Left ventricle myocardium inferior (tissue), 1 donor: ENCODE data around the gene DCDC2. TPM values are rescaled to one million over a fixed set of nuclear protein-coding genes. Genes with fewer than 3 reads are reported as not detected.

Experiments used
- DNase-seq: peaks from one replicate; pipeline ENCODE4 v3.0.0-alpha.2; 2020
- H3K27ac ChIP-seq: fragments of 200-600 bp; replicated peaks from 2 replicates; pipeline ENCODE4 v1.8.0; 2021
- H3K27me3 ChIP-seq: fragments of 200-600 bp; 2 replicates; pipeline ENCODE4 v1.8.0; 2021; ENCODE audit warnings: low read depth
- H3K36me3 ChIP-seq: fragments of 200-600 bp; 2 replicates; pipeline ENCODE4 v1.8.0; 2021
- H3K4me1 ChIP-seq: fragments of 200-600 bp; 2 replicates; pipeline ENCODE4 v1.8.0; 2021
- H3K4me3 ChIP-seq: fragments of 200-600 bp; 2 replicates; pipeline ENCODE4 v1.8.0; 2021; ENCODE audit warnings: mild to moderate bottlenecking, moderate library complexity
- H3K9me3 ChIP-seq: fragments of 200-600 bp; replicated peaks from 2 replicates; pipeline ENCODE4 v1.8.0; 2021
- CTCF ChIP-seq: fragments of 200-600 bp; IDR thresholded peaks from 2 replicates; pipeline ENCODE4 v1.8.0; 2021; ENCODE audit warnings: antibody characterized with exemption, mild to moderate bottlenecking, borderline replicate concordance
- intact Hi-C: fragments of 100-400 bp; cut with micrococcal nuclease; formaldehyde crosslinking; loops from one replicate; pipeline ENCODE4 v1.11.0; 2022
- total RNA-seq: library from RNA; stranded (reverse); fragmentation: NEBNext Ultra II Directional; extraction: Animal tissue kit (Norgen Biotek cat#: 25700); gene quantifications from one replicate; pipeline ENCODE4 v1.2.1, GENCODE V29; 2021
- donor health status: DM: no; HTN: yes; CAD: no; lungs with severe emphysema.

Gene DCDC2
- total RNA-seq, 1 donor from 2014 or later = not detected

GRCh38 chr6:24139639-24140038 lies 218.2 kb downstream of the DCDC2 start:
- Histone ChIP-seq H3K27ac (no peak overlapping the region), H3K27me3 (peaks cover 16% of the 10 kb centered on the region), H3K4me3 (no peak overlapping the region), H3K36me3 (no peaks in the 10 kb centered on the region), H3K4me1 (no peaks in the 10 kb centered on the region), H3K9me3 (peaks cover 3% of the 10 kb centered on the region)
- no peak for TF ChIP-seq CTCF
- intact Hi-C loops = no loop called here
- DNase-seq = no peak

- no peak overlapping the region for H3K4me3 ChIP-seq
- H3K9me3 ChIP-seq = peaks cover 3% of the 10 kb centered on the region
- no peaks in the 10 kb centered on the region for H3K36me3 ChIP-seq
- no peak overlapping the region for H3K27ac ChIP-seq
- intact Hi-C loops = no loop called here
- H3K27me3 ChIP-seq = peaks cover 21% of the 10 kb centered on the region
- no peaks in the 10 kb centered on the region for H3K4me1 ChIP-seq
- DNase-seq = no peak
- no peak for TF ChIP-seq CTCF
Measured at GRCh38 chr6:24139080-24139479, 218.8 kb downstream of the DCDC2 start.

- intact Hi-C loops = no loop called here
- Histone ChIP-seq H3K36me3 (no peaks in the 10 kb centered on the region), H3K4me3 (no peak overlapping the region), H3K9me3 (no peaks in the 10 kb centered on the region), H3K4me1 (no peaks in the 10 kb centered on the region), H3K27ac (no peak overlapping the region), H3K27me3 (peaks cover 22% of the 10 kb centered on the region)
- DNase-seq = no peak
- no peak for TF ChIP-seq CTCF
Measured at GRCh38 chr6:24131751-24132150, 226.1 kb downstream of the DCDC2 start.

- no peak for TF ChIP-seq CTCF
- Histone ChIP-seq H3K4me3 (no peak overlapping the region), H3K9me3 (no peaks in the 10 kb centered on the region), H3K4me1 (peaks cover 6% of the 10 kb centered on the region), H3K27me3 (peaks cover 39% of the 10 kb centered on the region), H3K27ac (no peak overlapping the region), H3K36me3 (no peaks in the 10 kb centered on the region)
- DNase-seq = no peak
- intact Hi-C loops = no loop called here
Measured at GRCh38 chr6:24127316-24127715, 230.5 kb downstream of the DCDC2 start.

GRCh38 chr6:24126586-24127192 lies 231.2 kb downstream of the DCDC2 start:
- no peak for TF ChIP-seq CTCF
- Histone ChIP-seq H3K4me3 (no peak overlapping the region), H3K27ac (no peak overlapping the region), H3K36me3 (no peaks in the 10 kb centered on the region), H3K27me3 (peaks cover 39% of the 10 kb centered on the region), H3K9me3 (no peaks in the 10 kb centered on the region), H3K4me1 (peaks cover 6% of the 10 kb centered on the region)
- DNase-seq = no peak
- intact Hi-C loops = no loop called here
